H1 (cell line): ENCODE data around the gene NHP2. TPM values are rescaled to one million over a fixed set of nuclear protein-coding genes. Genes with fewer than 3 reads are reported as not detected.

ENCODE experiments used
- CREB1 ChIP-seq: IDR thresholded peaks from 2 replicates; pipeline ENCODE4 v1.6.1; 2012; ENCODE audit warnings: inconsistent platforms
- EZH2 ChIP-seq: fragments of 200-600 bp; sonication (generic); IDR thresholded peaks from 2 replicates; pipeline ENCODE4 v1.7.1; 2012; ENCODE audit warnings: low read depth, mild to moderate bottlenecking, moderate library complexity, low read length, inconsistent platforms; ENCODE audit not compliant: severe bottlenecking
- KDM4A ChIP-seq: IDR thresholded peaks from one replicate; pipeline ENCODE4 v1.7.1; 2012; ENCODE audit warnings: low read depth, mild to moderate bottlenecking, moderate library complexity, low read length, inconsistent platforms; ENCODE audit not compliant: severe bottlenecking
- KDM5A ChIP-seq: fragments of 200-600 bp; IDR thresholded peaks from 2 replicates; pipeline ENCODE4 v1.7.1; 2012; ENCODE audit warnings: mild to moderate bottlenecking, low read length, inconsistent platforms, mixed read lengths
- NANOG ChIP-seq: IDR thresholded peaks from 2 replicates; pipeline ENCODE4 v1.6.1; 2011; ENCODE audit warnings: low read length, low read depth, mild to moderate bottlenecking, inconsistent platforms; ENCODE audit not compliant: insufficient read depth, poor library complexity, severe bottlenecking
- NRF1 ChIP-seq: IDR thresholded peaks from 2 replicates; pipeline ENCODE4 v1.6.1; 2011; ENCODE audit warnings: mild to moderate bottlenecking, low read depth, low read length, improper control_type of control experiment
- PHF8 ChIP-seq: fragments of 200-600 bp; sonication (generic); conservative IDR thresholded peaks from 2 replicates; pipeline ENCODE4 v1.7.1; 2012; ENCODE audit warnings: low read depth, mild to moderate bottlenecking, inconsistent platforms, low read length, moderate library complexity
- RNF2 ChIP-seq: fragments of 200-900, 300-1000 bp; sonication (generic); IDR thresholded peaks from 2 replicates; pipeline ENCODE4 v1.7.1; 2016; ENCODE audit warnings: borderline replicate concordance, low read depth, mild to moderate bottlenecking, antibody characterized with exemption, low read length; ENCODE audit not compliant: poor library complexity, severe bottlenecking; ENCODE audit errors: missing control alignments
- RXRA ChIP-seq: IDR thresholded peaks from 2 replicates; pipeline ENCODE4 v1.6.1; 2011; ENCODE audit warnings: low read depth, mild to moderate bottlenecking, low read length, moderate library complexity; ENCODE audit not compliant: insufficient read depth
- SAP30 ChIP-seq: fragments of 300-600 bp; sonication (generic); IDR thresholded peaks from 2 replicates; pipeline ENCODE4 v1.7.1; 2012; ENCODE audit warnings: low read length, moderate library complexity, mild to moderate bottlenecking, inconsistent platforms; ENCODE audit not compliant: insufficient read depth, insufficient replicate concordance
- TBP ChIP-seq: IDR thresholded peaks from 2 replicates; pipeline ENCODE4 v1.6.1; 2011; ENCODE audit warnings: low read depth, low read length, improper control_type of control experiment
- TCF12 ChIP-seq: IDR thresholded peaks from 2 replicates; pipeline ENCODE4 v1.6.1; 2011; ENCODE audit warnings: low read depth, mild to moderate bottlenecking, low read length
- ZNF274 ChIP-seq: IDR thresholded peaks from 2 replicates; pipeline ENCODE4 v1.7.0; 2012; ENCODE audit warnings: low read length, borderline replicate concordance; ENCODE audit errors: extremely low read depth
- polyA plus RNA-seq, 7 experiments: library from polyadenylated mRNA; depleted of rRNA in 3 of 7; stranded (reverse) in 5 of 7; unstranded in 2 of 7; fragments of >200 nt in 5 of 7; fragments of 200-250 nt in 2 of 7; gene quantifications; 1 replicate in 5 of 7; 2 replicates in 1 of 7; 4 replicates in 1 of 7; pipeline versions ENCODE4 v1.2.1 to v1.2.3, GENCODE V29; 2011 to 2013; ENCODE audit warnings: missing spikeins in 2 of 7, mixed read lengths in 2 of 7
- total RNA-seq: library from RNA; stranded (reverse); fragmentation: NEBNext Ultra II Directional; extraction: Animal tissue kit (Norgen Biotek cat#: 25700); gene quantifications from 2 replicates; pipeline ENCODE4 v1.2.1, GENCODE V29; 2021

The NHP2 gene
- total and polyA plus RNA-seq, 2 of the 8 experiments (the other 6 are each of a cell fraction or from before 2014, with no cell fraction given) = 241 to 263 TPM

GRCh38 chr5:178163772-178164735, 10.4 kb upstream of the NHP2 start (continued):
- no peak for TF ChIP-seq KDM5A
- TF ChIP-seq TBP = peak; percentile 36; the same call in 1 of the 2 replicates
- no peak for TF ChIP-seq NRF1
- TF ChIP-seq ZNF274 = no peak
- TF ChIP-seq EZH2 = no peak
- TF ChIP-seq PHF8 = no peak
- TF ChIP-seq TCF12 = 0 out of 2 replicates have a peak, but pooled peaks have one; percentile 30
- no peak for TF ChIP-seq NANOG
- TF ChIP-seq SAP30 = peak; percentile 69
- no peak for TF ChIP-seq RNF2
- TF ChIP-seq CREB1 = peak; percentile 17; the same call in 1 of the 2 replicates
- peak; percentile 77 for TF ChIP-seq KDM4A
- no peak for TF ChIP-seq RXRA
